Measurements from ENCODE around the gene RETREG1.

DNA sequence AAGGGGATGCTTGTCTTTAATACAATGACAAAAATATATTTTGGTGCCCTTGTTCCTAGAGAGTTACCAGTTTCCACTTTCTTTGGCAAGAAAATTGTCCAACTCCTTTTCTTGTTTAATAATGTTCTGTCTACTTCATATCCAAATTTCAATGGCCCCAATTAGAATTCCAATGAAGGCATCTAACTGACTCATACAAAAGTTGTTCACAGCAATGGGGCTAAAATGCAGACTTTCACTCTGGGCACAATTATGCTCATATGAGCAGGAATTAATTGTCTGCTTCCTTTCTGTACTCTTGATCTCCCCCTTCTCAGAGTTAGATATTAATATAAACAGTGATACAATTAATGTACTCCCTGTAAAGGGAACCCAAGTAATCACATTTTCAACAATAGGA, 109.1 kb downstream of the RETREG1 start:
- TF ChIP-seq FOXJ3 (CRISPR knock-in tag; IDR thresholded peaks at IDR 0.05) (no peak), JUND (IDR thresholded peaks at IDR 0.05) (no peak), SIN3A (IDR thresholded peaks at IDR 0.05; ENCODE audit: borderline replicate concordance, low read depth, low read length) (no peak), CHD2 (IDR thresholded peaks at IDR 0.05; ENCODE audit: low read length, partially characterized antibody) (no peak), GABPA (IDR thresholded peaks at IDR 0.05; ENCODE audit: low read depth) (no peak), GATA2 (CRISPR knock-in tag; IDR thresholded peaks at IDR 0.05) (no peak)
- TF ChIP-seq, protein P1, sequence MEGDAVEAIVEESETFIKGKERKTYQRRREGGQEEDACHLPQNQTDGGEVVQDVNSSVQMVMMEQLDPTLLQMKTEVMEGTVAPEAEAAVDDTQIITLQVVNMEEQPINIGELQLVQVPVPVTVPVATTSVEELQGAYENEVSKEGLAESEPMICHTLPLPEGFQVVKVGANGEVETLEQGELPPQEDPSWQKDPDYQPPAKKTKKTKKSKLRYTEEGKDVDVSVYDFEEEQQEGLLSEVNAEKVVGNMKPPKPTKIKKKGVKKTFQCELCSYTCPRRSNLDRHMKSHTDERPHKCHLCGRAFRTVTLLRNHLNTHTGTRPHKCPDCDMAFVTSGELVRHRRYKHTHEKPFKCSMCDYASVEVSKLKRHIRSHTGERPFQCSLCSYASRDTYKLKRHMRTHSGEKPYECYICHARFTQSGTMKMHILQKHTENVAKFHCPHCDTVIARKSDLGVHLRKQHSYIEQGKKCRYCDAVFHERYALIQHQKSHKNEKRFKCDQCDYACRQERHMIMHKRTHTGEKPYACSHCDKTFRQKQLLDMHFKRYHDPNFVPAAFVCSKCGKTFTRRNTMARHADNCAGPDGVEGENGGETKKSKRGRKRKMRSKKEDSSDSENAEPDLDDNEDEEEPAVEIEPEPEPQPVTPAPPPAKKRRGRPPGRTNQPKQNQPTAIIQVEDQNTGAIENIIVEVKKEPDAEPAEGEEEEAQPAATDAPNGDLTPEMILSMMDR (IDR thresholded peaks at IDR 0.05), result no peak
- TF ChIP-seq, protein P2, sequence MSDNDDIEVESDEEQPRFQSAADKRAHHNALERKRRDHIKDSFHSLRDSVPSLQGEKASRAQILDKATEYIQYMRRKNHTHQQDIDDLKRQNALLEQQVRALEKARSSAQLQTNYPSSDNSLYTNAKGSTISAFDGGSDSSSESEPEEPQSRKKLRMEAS (IDR thresholded peaks at IDR 0.05; ENCODE audit: low read depth), result no peak
- TF ChIP-seq, protein P3, sequence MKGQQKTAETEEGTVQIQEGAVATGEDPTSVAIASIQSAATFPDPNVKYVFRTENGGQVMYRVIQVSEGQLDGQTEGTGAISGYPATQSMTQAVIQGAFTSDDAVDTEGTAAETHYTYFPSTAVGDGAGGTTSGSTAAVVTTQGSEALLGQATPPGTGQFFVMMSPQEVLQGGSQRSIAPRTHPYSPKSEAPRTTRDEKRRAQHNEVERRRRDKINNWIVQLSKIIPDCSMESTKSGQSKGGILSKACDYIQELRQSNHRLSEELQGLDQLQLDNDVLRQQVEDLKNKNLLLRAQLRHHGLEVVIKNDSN (IDR thresholded peaks at IDR 0.05; ENCODE audit: borderline replicate concordance, low read depth), result no peak

Measured in SK-N-SH (cell line).